Small intestine (tissue), 7 donors: ENCODE measurements around the gene LRMDA. TPM values are rescaled to one million over a fixed set of nuclear protein-coding genes. Genes with fewer than 3 reads are reported as not detected.

Source experiments
- DNase-seq, 2 donors: peaks; one replicate each; pipeline versions ENCODE4 v3.0.0 to v3.0.0-alpha.2; 2013
- FAIRE-seq: peaks from 2 replicates; lab custom pipeline; 2012; peaks lifted over from hg19 to GRCh38; lab: Jason Lieb, UNC
- H3K27ac ChIP-seq, 3 donors: one replicate each; pipeline ENCODE4 v1.5.1; 2013; ENCODE audit warnings: low read length in 2 of 3, mild to moderate bottlenecking in 2 of 3, control low read depth in 1 of 3, inconsistent platforms in 1 of 3, low read depth in 1 of 3, moderate library complexity in 1 of 3
- H3K27me3 ChIP-seq, 3 donors: one replicate each; pipeline ENCODE4 v1.6.1; 2013; ENCODE audit warnings: low read length in 3 of 3, inconsistent platforms in 1 of 3; ENCODE audit not compliant: control insufficient read depth in 3 of 3, insufficient read depth in 3 of 3
- H3K36me3 ChIP-seq, 3 donors: one replicate each; pipeline ENCODE4 v1.6.1; 2013; ENCODE audit warnings: low read length in 3 of 3, inconsistent platforms in 1 of 3, low read depth in 1 of 3, mild to moderate bottlenecking in 1 of 3, moderate library complexity in 1 of 3; ENCODE audit not compliant: control insufficient read depth in 3 of 3, insufficient read depth in 2 of 3
- H3K4me1 ChIP-seq, 3 donors: one replicate each; pipeline ENCODE4 v1.6.1; 2013; ENCODE audit warnings: low read length in 2 of 3, inconsistent platforms in 1 of 3, low read depth in 1 of 3, mild to moderate bottlenecking in 1 of 3, moderate library complexity in 1 of 3; ENCODE audit not compliant: control insufficient read depth in 3 of 3, insufficient read depth in 2 of 3
- H3K4me3 ChIP-seq, 3 donors: one replicate each; pipeline ENCODE4 v1.5.1; 2013; ENCODE audit warnings: low read length in 3 of 3, control low read depth in 1 of 3, inconsistent platforms in 1 of 3, low read depth in 1 of 3, mild to moderate bottlenecking in 1 of 3, moderate library complexity in 1 of 3
- H3K9me3 ChIP-seq, 2 donors: one replicate each; pipeline ENCODE4 v1.6.1; 2013; ENCODE audit warnings: low read depth in 1 of 2, low read length in 1 of 2; ENCODE audit not compliant: control insufficient read depth in 2 of 2, insufficient read depth in 1 of 2
- WGBS, 3 donors: extraction: QIAGEN DNeasy Blood & Tissue Kit; methylation state at CpG; one replicate each; pipeline ENCODE4 v1.1.7; 2013; 5-methylcytosine and 5-hydroxymethylcytosine counted together
- polyA plus RNA-seq, 4 donors: library from polyadenylated mRNA; stranded (reverse) in 3 of 4; unstranded in 1 of 4; fragments of 200-250 nt in 3 of 4; fragments of 120-200 nt in 1 of 4; gene quantifications; one replicate each; pipeline versions ENCODE4 v1.2.1 to v1.2.3, GENCODE V29; 2013
- donor health status: healthy with polysubstance abuse.
- donor health status: control.
- donor health status: control.
- donor health status: Bipolar disorder and iron deficiency.
- donor health status: healthy.

The LRMDA gene
- polyA plus RNA-seq, 4 donors: 5.6 to 16.2 (median 6.0) TPM; not detected in 1

DNA sequence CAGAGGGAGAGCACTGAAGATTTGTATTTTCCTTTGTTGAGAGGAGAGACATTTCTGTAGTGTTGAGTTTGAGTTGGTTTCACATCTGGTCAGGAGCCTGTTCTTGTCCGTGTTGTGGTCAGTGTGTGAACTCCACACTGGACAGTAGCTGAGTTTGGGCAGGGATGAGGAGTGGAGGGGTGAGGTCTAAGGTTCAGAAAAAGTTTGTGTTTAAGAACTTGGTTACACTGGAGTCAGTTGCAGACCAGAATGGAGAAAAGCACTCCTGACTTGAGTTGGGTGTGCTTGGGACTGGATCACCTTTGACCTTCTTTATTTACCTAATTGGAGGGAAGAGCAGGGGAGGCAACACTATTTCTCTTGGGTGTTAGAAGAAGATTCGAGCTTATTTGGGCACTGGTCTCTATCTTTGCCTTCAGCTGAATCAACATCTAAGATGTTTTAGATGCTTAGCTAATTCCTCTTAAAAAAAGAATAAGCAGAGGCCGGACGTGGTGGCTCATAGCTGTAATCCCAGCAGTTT lies 8.9 kb downstream of the LRMDA start:
- Histone ChIP-seq H3K27me3 (no peaks in the 10 kb centered on the region), H3K9me3 (peaks cover 0 to 10% of the 10 kb centered on the region in 2 donors), H3K4me3 (no peak overlapping the region), H3K4me1 (peaks cover 0 to 6% (median 0%) of the 10 kb centered on the region in 3 donors), H3K36me3 (peaks cover 0 to 5% (median 0%) of the 10 kb centered on the region in 3 donors), H3K27ac (no peak overlapping the region)
- DNase-seq (no peak), FAIRE-seq (no peak)
- WGBS, 3 donors: 81 to 94% (median 85%) methylated on average over 4 of the region's 4 CpGs

DNA sequence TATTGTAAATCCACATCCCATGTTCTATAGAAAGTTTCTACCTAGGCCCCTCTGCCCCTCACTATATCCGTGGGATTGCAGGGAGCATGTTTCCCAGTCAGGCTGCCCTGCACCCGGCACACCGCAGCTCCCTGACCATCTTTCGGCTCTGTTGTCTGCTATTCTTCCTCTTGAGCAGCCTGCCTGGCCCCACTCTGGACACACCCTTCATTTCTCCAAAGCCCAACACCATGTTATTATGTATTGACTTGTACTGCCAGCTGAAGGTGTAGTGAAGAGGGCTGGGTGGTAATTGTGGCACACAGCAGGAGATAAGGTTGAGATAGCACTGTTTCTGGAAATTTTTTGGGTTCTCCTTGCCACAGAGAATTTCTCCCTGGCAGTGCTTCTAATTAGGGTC lies 9.8 kb downstream of the LRMDA start:
- Histone ChIP-seq H3K27me3 (no peaks in the 10 kb centered on the region), H3K4me1 (peaks cover 0 to 6% (median 0%) of the 10 kb centered on the region in 3 donors), H3K36me3 (peaks cover 0 to 5% (median 0%) of the 10 kb centered on the region in 3 donors), H3K9me3 (peaks cover 0 to 18% of the 10 kb centered on the region in 2 donors), H3K27ac (no peak overlapping the region), H3K4me3 (no peak overlapping the region)
- FAIRE-seq: no peak
- WGBS, 3 donors: 34 to 74% (median 53%) methylated on average over 4 of the region's 4 CpGs
- peak in 1 of 2 donors; percentile 9 for DNase-seq

- no peak for DNase-seq
- Histone ChIP-seq H3K27me3 (no peaks in the 10 kb centered on the region), H3K4me1 (peaks cover 0 to 6% (median 0%) of the 10 kb centered on the region in 3 donors), H3K9me3 (peaks cover 0 to 20% of the 10 kb centered on the region in 2 donors), H3K27ac (no peak overlapping the region), H3K36me3 (peaks cover 0 to 5% (median 0%) of the 10 kb centered on the region in 3 donors), H3K4me3 (no peak overlapping the region)
- FAIRE-seq: no peak
Measured at GRCh38 chr10:75441682-75442081, 10.3 kb downstream of the LRMDA start.

- Histone ChIP-seq H3K9me3 (peaks cover 0 to 20% of the 10 kb centered on the region in 2 donors), H3K27ac (no peak overlapping the region), H3K4me1 (peaks cover 0 to 6% (median 0%) of the 10 kb centered on the region in 3 donors), H3K36me3 (peaks cover 0 to 3% (median 0%) of the 10 kb centered on the region in 3 donors), H3K4me3 (no peak overlapping the region), H3K27me3 (no peaks in the 10 kb centered on the region)
- WGBS, 3 donors: 89 to 93% (median 92%) methylated on average over 2 of the region's 2 CpGs
- DNase-seq: no peak
- no peak for FAIRE-seq
Measured at GRCh38 chr10:75443362-75443761, 11.9 kb downstream of the LRMDA start.

DNA sequence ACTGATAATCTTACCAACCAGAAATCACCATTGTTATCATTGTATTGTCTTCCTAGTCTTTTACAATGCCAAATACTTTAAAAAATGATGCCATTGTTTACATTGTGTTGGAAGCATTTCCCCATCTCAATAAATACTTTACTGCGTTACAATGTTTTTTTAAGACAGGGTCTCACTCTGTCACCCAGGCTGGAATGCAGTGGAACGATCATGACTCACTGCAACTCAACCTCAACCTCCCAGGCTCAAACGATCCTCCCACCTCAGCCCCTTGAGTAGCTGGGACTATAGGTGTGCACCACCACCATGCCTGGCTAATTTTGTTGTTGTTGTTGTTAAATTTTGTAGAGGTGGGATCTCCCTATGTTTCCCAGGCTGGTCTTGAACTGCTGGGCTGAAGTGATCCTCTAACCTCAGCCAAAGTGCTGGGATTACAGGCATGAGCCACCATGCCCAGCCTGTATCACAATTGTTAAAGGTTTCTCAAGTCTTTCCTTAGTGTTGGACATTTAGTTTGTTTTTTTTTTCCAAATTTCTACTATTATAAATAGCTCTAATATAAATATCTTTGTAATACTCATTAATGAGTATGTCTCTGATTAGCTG lies 13.5 kb downstream of the LRMDA start:
- WGBS, 3 donors: 79 to 93% (median 89%) methylated on average over 3 of the region's 3 CpGs

DNA sequence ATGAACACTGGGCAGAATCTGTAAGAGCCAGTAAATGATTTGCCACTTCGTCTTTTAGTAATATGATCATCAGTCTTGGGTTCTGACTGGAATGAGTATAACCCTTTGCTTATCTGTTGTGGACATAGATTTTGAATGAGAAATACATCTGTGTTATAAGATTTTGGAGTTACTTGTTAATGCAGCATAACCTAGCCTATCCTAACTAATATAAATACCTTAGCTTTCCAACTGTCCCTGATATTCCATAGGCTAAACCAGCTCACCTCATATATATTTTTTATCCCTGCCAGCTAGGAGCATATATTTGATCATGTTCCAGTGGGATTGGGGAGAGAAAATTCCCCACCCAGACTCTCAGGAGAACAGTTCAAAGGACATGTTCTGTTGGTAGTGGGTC lies 15.1 kb downstream of the LRMDA start:
- FAIRE-seq: no peak
- no peaks in the 10 kb centered on the region for H3K36me3 ChIP-seq
- 87 to 95% (median 92%) methylated on average over 1 of the region's 1 CpG for WGBS, 3 donors

More for the DNA sequence above, 13.5 kb downstream of the LRMDA start:
- Histone ChIP-seq H3K4me1 (peaks cover 0 to 10% (median 2%) of the 10 kb centered on the region in 3 donors), H3K4me3 (no peak overlapping the region), H3K9me3 (peaks cover 0 to 20% of the 10 kb centered on the region in 2 donors), H3K36me3 (peaks cover 0 to 1% (median 0%) of the 10 kb centered on the region in 3 donors), H3K27me3 (no peaks in the 10 kb centered on the region), H3K27ac (no peak overlapping the region)
- DNase-seq (no peak), FAIRE-seq (no peak)

GRCh38 chr10:75448166-75448565 lies 16.7 kb downstream of the LRMDA start:
- H3K4me1 ChIP-seq: peaks cover 0 to 4% (median 2%) of the 10 kb centered on the region in 3 donors
- FAIRE-seq (no peak), DNase-seq (no peak)
- no peaks in the 10 kb centered on the region for H3K27me3 ChIP-seq
- WGBS, 3 donors: 30 to 62% (median 50%) methylated on average over 2 of the region's 2 CpGs
- peaks cover 0 to 20% of the 10 kb centered on the region in 2 donors for H3K9me3 ChIP-seq
- H3K27ac ChIP-seq: no peak overlapping the region
- no peak overlapping the region for H3K4me3 ChIP-seq
- no peaks in the 10 kb centered on the region for H3K36me3 ChIP-seq

More for the DNA sequence above, 15.1 kb downstream of the LRMDA start:
- H3K4me1 ChIP-seq: peaks cover 0 to 6% (median 2%) of the 10 kb centered on the region in 3 donors
- no peaks in the 10 kb centered on the region for H3K27me3 ChIP-seq
- peaks cover 0 to 20% of the 10 kb centered on the region in 2 donors for H3K9me3 ChIP-seq
- H3K4me3 ChIP-seq: no peak overlapping the region
- no peak for DNase-seq
- H3K27ac ChIP-seq: no peak overlapping the region

GRCh38 chr10:75449382-75450074 lies 18.1 kb downstream of the LRMDA start:
- Histone ChIP-seq H3K27me3 (no peaks in the 10 kb centered on the region), H3K9me3 (peaks cover 0 to 14% of the 10 kb centered on the region in 2 donors), H3K36me3 (no peaks in the 10 kb centered on the region), H3K4me3 (no peak overlapping the region), H3K27ac (no peak overlapping the region), H3K4me1 (peaks cover 0 to 4% (median 2%) of the 10 kb centered on the region in 3 donors)
- DNase-seq (no peak), FAIRE-seq (no peak)
- 66 to 77% (median 72%) methylated on average over 7 of the region's 7 CpGs for WGBS, 3 donors
